Measurements from ENCODE around the gene FRMD4B. TPM values are rescaled to one million over a fixed set of nuclear protein-coding genes. Genes with fewer than 3 reads are reported as not detected.

The FRMD4B gene
- total RNA-seq, 3 donors from 2014 or later: 31.1 to 49.5 (median 35.0) TPM

DNA sequence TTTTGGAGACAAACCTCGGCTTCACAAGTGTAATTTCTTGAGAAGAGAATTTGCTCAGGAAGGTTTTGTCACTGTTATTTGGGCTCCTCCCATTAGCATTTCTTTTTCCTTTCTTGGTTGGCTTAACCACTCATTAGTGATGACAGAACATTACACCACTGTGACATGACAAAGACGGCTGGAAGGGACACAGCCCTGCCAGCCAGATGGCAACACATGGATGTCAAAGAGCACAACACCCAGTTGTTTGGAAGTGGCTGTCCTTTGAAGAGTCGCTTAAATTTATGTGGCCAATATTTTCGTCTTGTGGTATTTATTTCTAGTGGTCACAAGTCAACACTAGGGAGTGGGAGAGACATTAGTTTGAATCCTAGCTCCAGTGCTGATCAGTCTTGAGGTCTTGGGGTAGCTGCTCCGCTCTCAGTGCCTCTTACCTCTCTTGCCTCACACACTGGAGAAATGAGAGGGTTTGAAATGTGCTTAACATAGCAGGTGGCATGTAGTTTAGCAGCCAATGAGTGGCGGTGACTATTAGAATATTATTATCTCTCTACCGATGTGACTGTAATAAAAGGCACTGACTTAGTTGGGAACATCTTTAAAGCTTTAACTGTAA lies 92.8 kb downstream of the FRMD4B start:
- Histone ChIP-seq H3K9me3 (no peaks in the 10 kb centered on the region), H3K27me3 (no peaks in the 10 kb centered on the region), H3K36me3 (no peaks in the 10 kb centered on the region), H3K4me3 (no peak overlapping the region), H3K27ac (peak overlapping the region; percentile 52 to 64), H3K4me1 (no peaks in the 10 kb centered on the region)
- intact Hi-C loops (cut with DNase I; ENCODE audit: low total_unique reads): no loop called here
- DNase-seq (ENCODE audit: low spot score in 2 of 2): no peak
- TF ChIP-seq POLR2AphosphoS5 (IDR thresholded peaks at IDR 0.05): no peak
- TF ChIP-seq, protein P1, sequence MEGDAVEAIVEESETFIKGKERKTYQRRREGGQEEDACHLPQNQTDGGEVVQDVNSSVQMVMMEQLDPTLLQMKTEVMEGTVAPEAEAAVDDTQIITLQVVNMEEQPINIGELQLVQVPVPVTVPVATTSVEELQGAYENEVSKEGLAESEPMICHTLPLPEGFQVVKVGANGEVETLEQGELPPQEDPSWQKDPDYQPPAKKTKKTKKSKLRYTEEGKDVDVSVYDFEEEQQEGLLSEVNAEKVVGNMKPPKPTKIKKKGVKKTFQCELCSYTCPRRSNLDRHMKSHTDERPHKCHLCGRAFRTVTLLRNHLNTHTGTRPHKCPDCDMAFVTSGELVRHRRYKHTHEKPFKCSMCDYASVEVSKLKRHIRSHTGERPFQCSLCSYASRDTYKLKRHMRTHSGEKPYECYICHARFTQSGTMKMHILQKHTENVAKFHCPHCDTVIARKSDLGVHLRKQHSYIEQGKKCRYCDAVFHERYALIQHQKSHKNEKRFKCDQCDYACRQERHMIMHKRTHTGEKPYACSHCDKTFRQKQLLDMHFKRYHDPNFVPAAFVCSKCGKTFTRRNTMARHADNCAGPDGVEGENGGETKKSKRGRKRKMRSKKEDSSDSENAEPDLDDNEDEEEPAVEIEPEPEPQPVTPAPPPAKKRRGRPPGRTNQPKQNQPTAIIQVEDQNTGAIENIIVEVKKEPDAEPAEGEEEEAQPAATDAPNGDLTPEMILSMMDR (IDR thresholded peaks at IDR 0.05): no peak

GRCh38 chr3:69292185-69292584 lies 93.7 kb downstream of the FRMD4B start:
- no peaks in the 10 kb centered on the region for H3K9me3 ChIP-seq
- no peaks in the 10 kb centered on the region for H3K4me1 ChIP-seq
- peak overlapping the region in 1 of 2 donors; percentile 17 for H3K27ac ChIP-seq
- intact Hi-C loops (cut with DNase I; ENCODE audit: low total_unique reads): no loop called here
- peak in 1 of 2 donors; percentile 33 for DNase-seq (ENCODE audit: low spot score in 2 of 2)
- no peak overlapping the region for H3K4me3 ChIP-seq
- H3K36me3 ChIP-seq: no peaks in the 10 kb centered on the region
- TF ChIP-seq POLR2AphosphoS5 (IDR thresholded peaks at IDR 0.05) (no peak), POLR2A (IDR thresholded peaks at IDR 0.05) (no peak)
- TF ChIP-seq, protein P1 (IDR thresholded peaks at IDR 0.05): no peak
- no peaks in the 10 kb centered on the region for H3K27me3 ChIP-seq

- Histone ChIP-seq H3K9me3 (no peaks in the 10 kb centered on the region), H3K36me3 (no peaks in the 10 kb centered on the region), H3K27me3 (no peaks in the 10 kb centered on the region), H3K4me3 (no peak overlapping the region), H3K27ac (no peak overlapping the region), H3K4me1 (no peaks in the 10 kb centered on the region)
- DNase-seq (ENCODE audit: low spot score in 2 of 2): no peak
- TF ChIP-seq POLR2AphosphoS5 (IDR thresholded peaks at IDR 0.05): no peak
- TF ChIP-seq, protein P1 (IDR thresholded peaks at IDR 0.05): no peak
- no peak for TF ChIP-seq POLR2A (IDR thresholded peaks at IDR 0.05)
- intact Hi-C loops (cut with DNase I; ENCODE audit: low total_unique reads): no loop called here
Observed at GRCh38 chr3:69290430-69290829, 95.5 kb downstream of the FRMD4B start.

DNA sequence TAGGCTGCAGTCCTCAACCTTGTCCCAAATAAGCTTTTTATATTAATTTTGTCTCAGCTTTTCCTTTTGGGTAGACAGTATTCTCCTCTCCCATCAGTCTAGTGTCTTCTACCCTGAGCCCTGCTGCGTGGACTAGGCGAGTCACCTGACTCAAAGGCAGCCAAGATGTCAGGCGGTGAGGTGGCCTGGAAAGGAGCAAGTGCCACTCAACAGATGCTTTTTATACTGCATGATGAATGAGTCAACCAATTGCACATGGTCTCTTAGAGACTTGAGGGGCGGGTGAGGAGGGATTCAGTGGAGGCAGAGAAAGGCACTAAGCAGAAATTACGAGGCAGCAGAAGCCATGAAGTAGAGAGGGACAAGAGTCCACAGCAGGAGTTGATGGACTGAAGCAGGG lies 95.9 kb downstream of the FRMD4B start:
- Histone ChIP-seq H3K4me3 (no peak overlapping the region), H3K4me1 (no peaks in the 10 kb centered on the region), H3K27me3 (no peaks in the 10 kb centered on the region), H3K27ac (no peak overlapping the region), H3K9me3 (no peaks in the 10 kb centered on the region), H3K36me3 (no peaks in the 10 kb centered on the region)
- intact Hi-C loops (cut with DNase I; ENCODE audit: low total_unique reads): no loop called here
- no peak for DNase-seq (ENCODE audit: low spot score in 2 of 2)
- no peak for TF ChIP-seq POLR2A (IDR thresholded peaks at IDR 0.05)
- TF ChIP-seq POLR2AphosphoS5 (IDR thresholded peaks at IDR 0.05): no peak
- TF ChIP-seq, protein P1 (IDR thresholded peaks at IDR 0.05): no peak

DNA sequence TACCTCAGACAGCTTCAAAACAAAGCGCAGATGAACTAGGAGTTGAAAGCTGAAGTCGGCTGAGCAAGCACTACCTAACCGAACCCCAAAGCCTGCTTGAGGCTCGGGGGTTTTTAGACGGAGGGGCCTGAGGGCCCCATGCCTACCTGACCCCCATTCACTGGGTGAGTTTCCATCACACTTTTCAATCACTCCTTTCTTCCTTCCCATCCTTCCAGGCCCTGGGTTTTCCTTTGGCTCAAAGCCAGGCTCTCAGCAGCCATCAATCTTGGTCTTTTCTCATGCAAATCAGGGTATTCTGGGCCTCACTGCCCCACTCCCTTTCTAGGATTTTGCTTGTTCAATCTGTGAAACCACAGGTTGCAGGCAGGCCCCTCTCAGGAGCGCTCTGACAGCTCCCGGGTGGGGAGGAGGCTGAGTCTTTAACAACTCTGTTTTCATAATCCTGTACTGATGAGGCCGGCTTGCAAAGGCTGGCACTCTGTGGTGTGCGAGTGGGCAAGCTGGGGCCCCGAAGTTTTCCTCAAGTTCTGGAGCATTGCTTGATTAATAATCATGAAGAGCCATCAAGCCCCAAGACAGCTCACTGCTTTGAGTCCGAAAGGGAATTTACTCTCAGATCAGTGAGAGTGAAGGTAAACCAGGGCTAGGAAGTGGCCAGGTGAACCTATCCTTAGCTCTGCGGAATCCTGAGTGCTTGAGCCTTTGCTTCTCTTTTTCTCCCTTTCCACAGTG lies 97.6 kb downstream of the FRMD4B start:
- intact Hi-C loops (cut with DNase I; ENCODE audit: low total_unique reads): no loop called here
- TF ChIP-seq, protein P1 (IDR thresholded peaks at IDR 0.05): no peak
- TF ChIP-seq POLR2A (IDR thresholded peaks at IDR 0.05) (no peak), POLR2AphosphoS5 (IDR thresholded peaks at IDR 0.05) (no peak)
- no peaks in the 10 kb centered on the region for H3K27me3 ChIP-seq
- no peaks in the 10 kb centered on the region for H3K9me3 ChIP-seq
- DNase-seq (ENCODE audit: low spot score in 2 of 2): no peak
- H3K36me3 ChIP-seq: no peaks in the 10 kb centered on the region
- no peak overlapping the region for H3K4me3 ChIP-seq
- H3K27ac ChIP-seq: no peak overlapping the region
- H3K4me1 ChIP-seq: no peaks in the 10 kb centered on the region
